HG03280 (cell line): ENCODE results near the gene IGSF21.

Source experiments
- ATAC-seq: cut with Tn5 transposase; IDR thresholded peaks from one replicate; pipeline ENCODE4 v1.9.1; 2021; ENCODE audit warnings: mild to moderate bottlenecking, moderate library complexity; ENCODE audit not compliant: unreplicated experiment

Gene IGSF21

DNA sequence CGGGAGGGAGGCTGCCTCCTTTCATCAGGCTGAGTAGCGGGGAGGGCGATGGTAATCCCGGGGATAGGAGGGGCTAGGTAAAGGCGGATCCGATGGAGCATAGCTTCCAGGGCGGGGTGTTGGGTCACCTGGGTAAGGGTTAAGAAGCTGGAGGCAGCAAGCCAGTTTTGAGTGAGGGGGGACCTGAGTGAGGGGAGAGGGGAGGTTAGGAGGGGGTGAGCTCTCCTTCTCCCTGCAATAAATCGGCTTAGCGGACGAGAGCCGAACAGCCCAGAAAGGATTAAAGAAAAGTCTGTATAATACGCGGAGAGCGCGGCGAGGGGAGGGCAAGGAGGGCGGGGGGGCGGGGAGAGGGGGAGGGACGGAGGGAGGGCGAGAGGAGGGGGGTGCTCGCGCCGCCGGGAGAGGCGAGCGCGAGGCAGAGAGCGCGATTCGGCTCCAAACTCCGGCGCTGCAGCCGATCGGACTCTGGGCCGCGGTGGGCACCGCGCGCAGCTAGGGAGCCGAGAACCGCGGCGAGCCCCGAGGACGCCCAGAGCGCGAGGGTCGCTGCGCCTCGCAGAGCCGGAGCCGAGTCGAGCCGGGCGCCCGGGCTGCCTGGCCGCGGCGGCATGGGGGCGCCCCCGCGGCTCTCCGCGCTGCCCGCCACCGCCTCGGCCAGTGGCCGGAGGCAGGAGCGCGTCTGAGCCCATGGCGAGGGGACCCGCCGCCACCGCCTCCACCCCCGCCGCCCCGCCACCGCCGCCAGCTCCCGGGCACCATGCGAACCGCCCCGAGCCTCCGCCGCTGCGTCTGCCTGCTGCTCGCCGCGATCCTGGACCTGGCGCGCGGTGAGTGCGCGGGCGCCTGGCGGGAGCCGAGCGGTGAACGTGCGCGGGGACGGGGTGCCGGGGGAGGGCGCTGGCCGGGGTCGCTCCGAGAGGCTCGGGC is at the start of gene IGSF21:
IGSF21 (plus strand) TSS at position 430 of the 930 bp plus-strand sequence; CDS start at position 761, 331 bp downstream.
- ATAC-seq: no peak

DNA sequence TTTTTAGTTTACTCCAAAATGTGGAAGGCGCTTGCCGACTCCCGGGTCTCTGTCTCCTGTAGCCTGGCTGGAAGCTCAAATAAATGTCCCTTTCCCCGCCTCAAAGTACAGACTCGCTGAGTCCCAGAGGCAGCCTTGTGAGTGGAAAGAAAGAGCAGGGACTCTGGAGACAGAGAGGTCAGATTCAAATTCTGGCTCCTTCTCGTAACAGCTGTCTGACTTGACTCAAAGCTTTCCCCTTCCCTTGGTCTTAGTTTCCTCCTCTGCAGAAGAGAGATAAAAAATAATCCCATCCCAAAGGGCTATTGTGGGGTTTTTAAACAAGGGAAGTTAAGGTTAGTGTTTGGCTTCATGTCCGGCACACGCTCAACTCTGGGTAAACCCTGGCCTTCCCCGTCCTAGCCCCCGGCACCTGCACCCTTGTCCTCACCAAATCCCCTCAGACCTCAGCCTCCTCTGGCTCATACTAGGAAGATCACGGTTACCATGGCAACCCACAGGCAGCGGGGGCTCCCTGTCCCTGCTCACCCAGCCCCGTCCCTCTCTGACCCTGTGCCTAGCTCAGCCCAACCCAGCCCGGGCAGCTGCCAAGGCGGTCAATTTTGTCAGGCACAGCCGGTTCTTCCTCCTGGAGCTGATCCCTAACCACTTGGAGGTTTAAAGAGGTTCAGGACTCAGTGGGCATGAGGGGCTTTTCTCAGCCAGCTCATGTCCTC is 49.2 kb upstream of the IGSF21 start:
- no peak for ATAC-seq

DNA sequence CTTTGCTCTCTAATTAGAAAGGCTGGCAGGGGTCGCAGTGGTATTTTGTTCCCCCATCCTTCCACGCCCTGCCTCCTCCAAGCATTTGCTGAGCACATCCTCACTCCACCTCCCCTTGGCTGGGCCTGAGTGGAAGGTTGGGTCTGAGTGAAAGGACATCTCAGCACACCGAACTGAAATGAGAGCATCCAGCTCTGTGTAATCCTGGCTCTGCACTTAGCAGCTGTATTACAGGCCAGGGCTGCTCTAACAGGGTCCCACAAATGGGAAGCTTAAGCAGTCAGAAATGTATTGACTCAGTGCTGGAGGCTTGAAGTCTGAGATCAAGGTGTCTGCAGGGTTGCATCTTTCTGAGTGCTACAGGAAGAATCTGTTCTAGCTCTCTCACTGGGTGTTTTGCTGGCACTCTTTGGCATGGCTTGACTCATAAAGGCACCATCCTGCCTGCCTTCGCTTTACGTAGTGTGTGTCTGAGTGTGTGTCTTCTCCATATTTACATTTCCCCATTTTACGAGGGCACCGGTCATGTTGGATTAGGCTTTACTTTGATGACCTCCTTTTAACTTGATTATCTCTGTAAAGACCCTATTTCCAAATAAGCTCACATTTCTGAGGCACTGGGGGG is 48.5 kb upstream of the IGSF21 start:
- ATAC-seq: no peak

DNA sequence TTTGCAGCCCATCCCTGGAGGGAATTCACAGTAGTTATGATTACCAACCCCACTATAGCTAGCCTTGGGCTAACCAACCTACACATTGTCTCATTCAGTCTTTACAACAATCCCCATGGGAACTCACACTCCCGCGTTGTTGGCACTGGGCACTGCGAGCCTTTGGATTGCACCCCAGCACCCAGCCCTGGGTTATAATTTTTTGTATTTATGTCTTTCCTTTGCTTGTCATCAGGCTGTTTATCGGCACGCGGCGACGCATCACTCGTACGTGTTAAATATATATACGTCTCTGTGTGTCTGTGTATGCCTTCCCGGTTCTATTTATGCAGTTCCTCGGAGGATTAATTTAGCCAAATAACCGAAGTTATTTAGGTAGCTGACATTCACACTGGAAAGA is 47.2 kb upstream of the IGSF21 start:
- ATAC-seq: no peak

DNA sequence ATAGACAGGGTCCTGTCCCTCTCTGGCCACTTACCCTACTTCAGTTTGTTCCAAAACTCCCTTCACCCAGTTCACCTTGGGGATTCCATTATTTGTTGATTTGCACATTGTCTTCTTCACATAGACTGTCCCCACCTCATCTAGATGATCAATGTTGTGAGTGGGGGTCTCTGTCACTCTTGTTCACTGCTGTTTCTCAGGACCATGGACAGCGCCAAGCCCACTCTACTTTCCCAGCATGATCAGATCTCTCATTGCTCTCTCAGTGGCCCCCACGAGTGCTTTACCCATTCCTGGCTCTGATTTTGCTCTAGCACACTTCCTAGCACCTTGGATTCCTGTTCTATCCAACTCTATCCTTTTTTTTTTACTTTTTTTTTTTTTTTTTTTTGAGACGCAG is 45.4 kb upstream of the IGSF21 start:
- no peak for ATAC-seq

DNA sequence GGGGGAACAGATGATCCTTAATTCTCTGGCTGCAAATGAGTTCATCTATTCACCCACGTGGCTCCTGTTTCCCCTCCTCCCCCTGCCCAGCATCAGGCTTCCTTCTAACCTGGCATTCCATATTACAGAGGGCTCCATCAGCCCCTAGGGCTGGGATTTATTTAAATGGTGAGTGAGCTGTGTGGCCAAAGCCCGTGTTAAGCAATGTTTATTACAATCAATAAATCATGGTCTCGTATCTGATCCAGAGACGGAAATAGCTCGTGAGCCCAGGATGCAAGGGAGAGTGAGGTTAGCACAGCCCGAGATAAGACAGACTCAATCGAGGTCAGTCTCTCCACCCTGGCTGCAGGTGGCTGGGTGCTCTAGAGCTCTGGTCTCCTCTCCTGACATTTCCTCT is 43.1 kb upstream of the IGSF21 start:
- ATAC-seq: no peak

DNA sequence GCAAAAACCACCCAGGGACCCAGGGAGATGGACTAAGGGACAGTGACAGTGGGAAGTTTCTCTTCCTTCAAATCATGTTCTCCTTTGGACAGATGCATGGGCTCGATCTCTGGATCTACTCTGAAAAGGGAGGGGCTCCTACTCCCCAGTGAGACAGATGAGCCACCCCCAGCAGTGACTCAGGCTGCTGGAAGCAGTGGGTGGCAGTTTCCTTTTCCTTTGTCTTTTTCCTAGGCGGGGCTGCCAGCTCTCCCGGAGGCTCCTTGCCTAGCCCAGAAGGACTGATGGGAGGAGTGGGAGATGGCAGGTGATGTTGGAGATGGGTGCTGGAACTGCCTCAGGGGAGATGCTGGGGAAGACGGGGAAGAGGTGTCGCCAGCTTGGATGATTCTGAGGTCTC is 41.0 kb upstream of the IGSF21 start:
- ATAC-seq: no peak

DNA sequence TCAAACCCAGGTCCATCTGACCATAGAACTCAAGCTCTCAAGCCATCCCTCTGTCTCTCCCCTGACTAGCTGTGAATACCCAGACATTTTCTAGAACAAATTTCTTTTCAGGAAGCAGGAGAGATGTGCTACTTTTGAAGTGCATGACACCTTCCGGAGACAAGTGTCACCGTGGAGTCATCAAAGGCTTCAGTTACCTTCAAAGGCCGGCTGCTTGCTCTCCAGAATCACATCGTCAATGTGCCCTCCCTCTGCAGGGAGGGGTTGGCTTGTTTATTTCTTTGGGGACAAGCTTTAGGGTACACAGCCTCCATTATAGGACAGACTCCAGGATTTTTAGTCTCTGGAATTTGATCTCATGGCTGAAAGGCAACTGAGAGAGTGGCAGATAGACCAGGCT is 37.7 kb upstream of the IGSF21 start:
- ATAC-seq: no peak

DNA sequence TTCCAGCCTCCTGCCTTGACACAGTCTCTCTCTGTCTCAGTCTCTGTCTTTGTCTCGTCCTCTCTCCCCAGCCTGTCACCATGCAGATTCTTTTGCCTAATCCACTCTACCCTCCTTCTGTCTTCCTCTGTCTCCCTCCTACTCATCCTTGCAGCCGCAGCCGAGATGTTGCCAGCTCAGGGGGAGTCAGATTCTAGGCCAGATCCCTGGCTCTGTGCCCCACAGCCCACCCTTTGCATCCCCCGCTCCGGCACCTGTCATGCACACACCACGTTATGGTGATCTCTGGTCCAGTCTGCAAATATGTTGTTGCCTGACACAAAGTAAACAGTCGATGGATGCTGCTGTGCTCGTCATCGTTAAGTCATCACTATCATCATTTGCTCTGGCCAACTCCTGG is 35.5 kb upstream of the IGSF21 start:
- ATAC-seq: no peak

DNA sequence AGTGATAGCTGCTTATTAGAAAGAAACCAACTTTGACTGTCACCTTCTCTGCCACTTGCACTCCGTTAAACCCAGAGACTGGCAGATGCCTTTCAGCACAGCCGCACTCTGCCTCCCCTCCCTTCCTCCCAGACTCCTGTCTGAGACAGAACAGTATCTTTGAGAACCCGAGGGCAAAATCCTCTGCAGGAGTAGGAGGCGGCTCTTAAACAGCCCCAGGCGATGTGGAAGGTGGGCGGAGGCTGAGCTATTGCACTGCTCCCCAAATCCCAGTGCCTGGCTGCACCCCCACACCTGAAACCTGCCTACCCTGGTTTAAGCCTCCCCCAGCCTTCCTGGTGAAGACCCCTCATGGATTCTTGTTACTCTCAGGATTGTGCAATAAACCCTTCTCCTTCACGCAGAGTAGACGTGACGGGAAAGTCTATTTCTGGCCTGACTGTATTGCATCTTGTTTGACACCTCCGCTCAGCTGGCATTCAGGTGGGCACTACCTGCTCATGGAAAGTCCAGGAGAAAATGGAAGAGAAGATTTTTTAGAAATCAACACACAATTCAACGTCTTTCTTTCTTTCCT is 34.4 kb upstream of the IGSF21 start:
- no peak for ATAC-seq

DNA sequence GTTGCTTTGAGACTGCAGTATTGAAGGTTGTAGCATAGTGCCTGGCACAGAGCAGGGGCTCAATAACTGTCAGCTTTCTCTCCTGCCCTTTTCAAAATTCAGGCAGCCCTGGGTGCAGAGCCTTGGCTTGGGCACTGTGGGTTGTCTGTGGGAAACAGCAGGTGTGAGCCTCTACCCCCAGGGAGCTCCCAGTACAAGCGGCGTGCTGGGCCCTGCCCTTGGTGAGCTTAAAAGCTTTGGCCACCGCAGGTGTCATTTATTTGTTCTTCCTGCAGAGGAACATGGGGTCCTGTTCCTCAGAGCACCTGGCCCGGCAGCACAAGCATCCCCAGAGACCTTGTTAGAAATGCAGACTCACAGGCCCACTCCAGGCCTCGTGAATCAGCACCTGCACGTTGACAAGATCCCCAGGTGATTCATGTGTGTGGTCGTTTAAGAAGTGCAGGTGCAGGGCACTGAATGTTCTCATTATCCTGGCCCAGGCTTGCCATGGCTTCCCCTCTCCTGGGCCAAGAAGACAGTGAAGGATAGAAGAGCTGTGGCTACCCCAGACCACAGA is 29.9 kb upstream of the IGSF21 start:
- no peak for ATAC-seq

DNA sequence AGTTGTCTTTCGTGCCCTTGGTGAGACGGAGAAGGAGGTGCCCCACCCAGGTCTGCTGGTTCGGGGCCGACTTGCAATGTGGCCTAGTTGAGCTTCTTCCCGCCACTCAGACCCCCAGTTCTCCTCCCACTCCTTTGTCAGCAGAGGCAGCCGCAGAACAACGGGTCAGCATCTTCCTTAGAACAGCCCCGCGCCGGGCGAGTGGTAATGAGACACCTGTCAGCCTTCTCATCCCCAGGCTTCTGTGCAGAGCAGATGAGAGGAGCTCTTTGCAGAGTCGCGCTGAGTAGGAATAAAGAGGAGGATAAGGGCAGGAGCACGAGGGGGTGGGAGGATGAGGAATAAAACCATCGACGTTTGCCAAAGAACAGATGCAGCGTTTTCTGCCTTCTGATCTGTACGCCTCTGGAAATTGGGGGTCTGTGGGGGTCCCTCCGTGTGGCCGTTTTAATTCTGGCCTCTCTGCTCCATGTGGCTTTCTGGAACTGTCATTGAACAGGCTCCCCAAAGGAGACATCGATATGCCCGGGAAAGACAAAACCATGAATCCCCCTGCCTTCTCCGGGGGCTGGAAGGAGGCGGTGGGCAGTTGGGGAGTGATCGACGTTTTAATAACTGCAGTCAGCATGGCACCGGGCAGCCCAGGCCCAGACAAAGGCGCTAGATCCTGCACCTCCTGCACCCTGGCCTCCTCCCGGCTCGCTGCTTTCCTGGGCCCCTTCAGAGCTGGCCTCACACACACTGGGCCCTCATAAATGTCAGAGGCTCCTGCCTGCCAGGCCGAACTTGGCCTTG is 27.5 kb upstream of the IGSF21 start:
- ATAC-seq: no peak

DNA sequence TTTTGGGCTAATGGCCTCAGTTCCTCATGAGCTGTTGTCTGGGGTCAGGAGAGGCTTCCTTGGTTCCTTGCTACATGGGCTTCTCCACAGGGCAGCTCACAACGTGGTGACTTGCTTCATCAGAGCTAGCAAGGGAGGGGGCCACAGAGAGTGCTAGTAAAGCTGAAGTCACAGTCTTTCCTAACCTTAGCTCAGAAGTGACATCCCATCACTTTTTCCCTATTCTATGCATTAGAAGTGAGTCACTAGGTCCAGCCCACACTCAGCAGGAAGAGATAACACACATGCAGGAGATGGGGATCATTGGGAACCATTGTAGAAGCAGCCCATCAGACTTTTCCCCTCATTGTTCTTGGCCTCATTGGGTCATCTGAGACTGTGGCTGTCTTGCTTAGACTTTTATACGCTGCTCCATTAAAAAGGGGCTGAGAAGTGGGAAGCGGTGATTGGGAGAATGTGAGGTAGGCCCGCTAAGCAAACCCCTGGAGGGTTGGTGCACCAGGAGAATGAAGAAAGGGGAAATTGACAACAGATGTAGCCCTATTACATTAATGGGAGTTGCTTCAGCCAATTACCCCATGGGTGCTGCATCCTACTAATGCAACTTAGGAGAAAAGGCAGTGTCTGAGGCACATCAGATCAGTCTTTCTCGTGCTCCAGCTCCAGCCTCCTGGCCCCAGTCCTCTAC is 22.1 kb upstream of the IGSF21 start:
- ATAC-seq: no peak

DNA sequence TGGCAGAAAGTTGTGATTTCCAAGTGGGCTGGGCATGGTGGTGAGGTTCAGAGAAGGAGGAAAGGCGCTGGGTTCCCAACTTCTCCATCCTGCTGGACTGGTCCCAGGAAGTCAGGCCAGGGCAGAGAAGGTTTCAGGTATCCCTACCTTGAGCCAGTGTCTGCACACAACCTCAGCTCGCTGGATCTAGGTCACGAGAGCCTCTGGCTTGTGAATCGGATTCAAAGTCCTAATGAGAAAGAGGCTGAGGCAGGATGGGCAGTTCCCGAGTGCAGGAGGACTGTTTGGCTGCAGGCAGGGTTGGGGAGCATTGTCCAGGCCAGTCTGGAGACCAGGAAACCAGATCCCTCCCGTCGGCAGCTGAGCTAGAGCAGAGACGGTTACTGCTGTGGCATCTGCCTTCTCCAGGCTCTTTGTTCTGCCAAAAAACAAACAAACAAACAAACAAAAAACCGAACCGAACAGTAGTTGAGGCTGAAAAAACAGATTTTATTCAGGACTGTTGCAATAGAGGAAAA is 19.5 kb upstream of the IGSF21 start:
- no peak for ATAC-seq

DNA sequence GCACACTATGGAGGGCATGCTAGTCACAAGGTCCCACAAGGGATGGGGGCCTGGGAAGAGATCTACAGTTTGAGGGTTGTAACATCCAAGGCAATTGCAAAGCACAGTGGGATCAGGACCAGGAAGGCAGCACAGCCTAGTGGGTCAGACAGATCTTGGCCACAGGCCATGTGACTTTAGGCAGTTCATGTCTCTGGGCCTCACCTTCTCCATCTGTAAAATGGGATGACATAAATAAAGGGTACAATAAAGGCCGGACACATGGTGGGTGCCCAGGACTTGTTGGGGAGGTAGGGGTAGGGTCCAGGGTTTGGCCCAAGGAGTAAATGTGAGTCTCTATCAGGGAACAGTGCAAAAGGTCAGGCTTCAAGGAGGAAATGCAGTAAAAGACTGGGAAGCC is 18.1 kb upstream of the IGSF21 start:
- ATAC-seq: no peak

DNA sequence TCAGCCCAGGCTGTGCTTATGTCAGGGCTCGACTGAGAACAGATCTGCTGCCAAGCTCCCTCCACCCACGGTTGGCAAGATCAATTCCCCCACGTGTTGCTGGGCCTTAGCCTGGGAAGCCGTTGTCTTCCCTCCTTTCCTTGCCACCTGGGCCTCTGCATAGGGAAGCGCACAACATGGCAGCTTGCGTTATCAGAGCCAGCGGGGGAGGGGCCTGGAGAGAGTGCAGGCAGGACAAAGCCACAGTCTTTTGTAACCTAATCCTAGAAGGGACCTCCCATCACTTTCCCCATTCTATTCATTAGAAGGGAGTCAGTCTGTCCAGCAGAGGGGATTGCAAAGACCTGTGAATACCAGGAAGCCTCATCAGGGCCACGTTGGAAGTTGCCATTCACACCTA is 17.0 kb upstream of the IGSF21 start:
- ATAC-seq: no peak

DNA sequence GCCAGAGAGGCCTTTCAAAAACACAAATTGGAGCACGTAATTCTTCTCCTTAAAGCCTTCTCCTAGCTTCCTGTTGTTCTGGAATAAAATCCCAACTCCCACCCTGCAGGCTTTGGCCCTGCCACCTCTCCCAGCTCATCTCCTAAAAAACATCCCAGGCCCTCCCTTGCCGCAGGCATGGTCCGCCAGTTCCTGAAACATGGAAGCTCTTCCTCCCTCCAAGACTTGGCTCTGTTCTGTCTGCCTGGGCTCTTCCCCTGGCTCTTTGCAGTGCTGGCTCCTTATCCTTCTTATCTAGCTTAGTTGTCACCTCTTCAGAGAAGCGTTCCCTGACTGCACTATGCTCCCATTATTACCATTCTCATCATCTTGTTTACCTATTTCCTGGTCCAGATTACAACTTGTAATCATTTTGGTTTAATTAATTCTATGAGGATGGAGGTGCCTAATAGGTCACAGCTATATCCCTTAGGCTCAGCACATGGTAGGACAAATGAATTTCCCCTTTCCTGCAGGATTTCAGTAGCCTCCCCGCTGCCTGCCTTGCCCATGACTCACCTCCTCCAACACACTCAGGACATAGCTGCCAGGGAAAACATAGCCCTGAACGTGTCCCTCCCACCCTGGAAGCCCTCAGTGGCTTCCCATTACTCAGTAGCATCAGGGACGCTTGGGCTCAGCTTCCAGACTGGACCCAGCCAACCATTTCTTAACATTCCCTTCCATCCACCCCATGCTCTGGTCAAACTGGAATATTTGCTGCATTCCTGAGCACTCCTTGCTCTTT is 15.7 kb upstream of the IGSF21 start:
- ATAC-seq: no peak

DNA sequence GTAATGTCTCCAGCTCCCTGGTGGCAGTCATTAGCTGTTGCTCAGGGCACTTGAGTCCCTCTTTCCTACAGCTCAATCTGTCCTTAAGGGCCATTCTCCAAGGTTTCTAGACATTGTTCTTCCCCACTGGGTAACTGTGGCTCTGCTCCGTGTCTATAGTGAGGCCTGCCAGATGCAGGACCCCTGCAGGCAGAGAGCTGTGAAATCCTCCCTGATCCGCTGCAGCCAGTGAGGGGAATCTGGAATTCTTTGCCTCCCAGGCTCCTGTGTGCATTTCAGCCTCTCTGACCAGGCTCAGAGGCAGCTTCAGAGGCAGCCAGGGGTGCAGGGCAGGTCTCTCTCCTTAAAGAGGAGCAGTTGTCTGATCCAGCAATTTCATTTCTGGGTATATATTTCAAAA is 14.4 kb upstream of the IGSF21 start:
- no peak for ATAC-seq

DNA sequence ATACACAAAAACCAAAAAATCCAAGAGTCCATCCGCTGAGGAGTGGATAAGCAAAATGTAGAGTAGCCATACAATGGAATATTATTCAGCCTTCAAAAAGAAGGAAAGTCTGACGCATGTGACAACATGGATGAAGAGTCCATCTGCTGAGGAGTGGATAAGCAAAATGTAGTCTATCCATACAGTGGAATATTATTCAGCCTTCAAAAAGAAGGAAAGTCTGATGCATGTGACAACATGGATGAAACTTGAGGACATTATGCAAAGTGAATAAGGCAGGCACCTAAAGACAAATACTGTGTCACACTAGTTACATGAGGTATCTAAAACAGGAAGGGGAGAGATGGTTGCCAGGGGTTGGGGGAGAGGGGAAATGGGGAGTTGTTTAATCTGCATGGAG is 14.0 kb upstream of the IGSF21 start:
- no peak for ATAC-seq
